ENCODE measurements around the gene SERPINA3.

SERPINA3 gene

GRCh38 chr14:94613720-94614644 lies 1.8 kb downstream of the SERPINA3 start:
- no peak for DNase-seq (ENCODE audit: low spot score)

GRCh38 chr14:94614802-94615201 lies 2.6 kb downstream of the SERPINA3 start:
- no peak for DNase-seq (ENCODE audit: low spot score)

- no peak for DNase-seq (ENCODE audit: low spot score)
Observed at GRCh38 chr14:94615254-94615653, 3.1 kb downstream of the SERPINA3 start.

GRCh38 chr14:94615823-94616570 lies 3.8 kb downstream of the SERPINA3 start:
- no peak for DNase-seq (ENCODE audit: low spot score)

GRCh38 chr14:94617366-94617941 lies 5.3 kb downstream of the SERPINA3 start:
- no peak for DNase-seq (ENCODE audit: low spot score)

- no peak for DNase-seq (ENCODE audit: low spot score)
Observed at GRCh38 chr14:94617988-94618822, 6.0 kb downstream of the SERPINA3 start.

GRCh38 chr14:94619297-94619696 lies 7.1 kb downstream of the SERPINA3 start:
- DNase-seq (ENCODE audit: low spot score): no peak

GRCh38 chr14:94620597-94620996 lies 8.4 kb downstream of the SERPINA3 start:
- no peak for DNase-seq (ENCODE audit: low spot score)

- no peak for DNase-seq (ENCODE audit: low spot score)
Observed at GRCh38 chr14:94621358-94622134, 9.4 kb downstream of the SERPINA3 start.

- DNase-seq (ENCODE audit: low spot score): no peak
Observed at GRCh38 chr14:94622653-94623421, 10.6 kb downstream of the SERPINA3 start.

GRCh38 chr14:94623422-94623809 lies 11.2 kb downstream of the SERPINA3 start:
- DNase-seq (ENCODE audit: low spot score): no peak

- DNase-seq (ENCODE audit: low spot score): no peak
Observed at GRCh38 chr14:94623856-94624499, 11.8 kb downstream of the SERPINA3 start.

- DNase-seq (ENCODE audit: low spot score): no peak
Observed at GRCh38 chr14:94624537-94625352, 12.6 kb downstream of the SERPINA3 start.

GRCh38 chr14:94625353-94625635 lies 13.1 kb downstream of the SERPINA3 start:
- DNase-seq (ENCODE audit: low spot score): no peak

GRCh38 chr14:94628578-94628977 lies 16.4 kb downstream of the SERPINA3 start:
- no peak for DNase-seq (ENCODE audit: low spot score)

- DNase-seq (ENCODE audit: low spot score): no peak
Observed at GRCh38 chr14:94630396-94630795, 18.2 kb downstream of the SERPINA3 start.

GRCh38 chr14:94631050-94631449 lies 18.9 kb downstream of the SERPINA3 start:
- no peak for DNase-seq (ENCODE audit: low spot score)

- DNase-seq (ENCODE audit: low spot score): no peak
Observed at GRCh38 chr14:94631536-94632304, 19.5 kb downstream of the SERPINA3 start.

Data from SK-N-DZ (cell line).